ENCODE results near the gene EGFLAM.
"Not testable (repeated sequence)": the region's sequence is repeated elsewhere in the genome, so short reads cannot be mapped to it uniquely, and the experiment has no call there.

Gene EGFLAM

GRCh38 chr5:38381361-38381760 lies 123.0 kb downstream of the EGFLAM start:
- no peak for DNase-seq

DNA sequence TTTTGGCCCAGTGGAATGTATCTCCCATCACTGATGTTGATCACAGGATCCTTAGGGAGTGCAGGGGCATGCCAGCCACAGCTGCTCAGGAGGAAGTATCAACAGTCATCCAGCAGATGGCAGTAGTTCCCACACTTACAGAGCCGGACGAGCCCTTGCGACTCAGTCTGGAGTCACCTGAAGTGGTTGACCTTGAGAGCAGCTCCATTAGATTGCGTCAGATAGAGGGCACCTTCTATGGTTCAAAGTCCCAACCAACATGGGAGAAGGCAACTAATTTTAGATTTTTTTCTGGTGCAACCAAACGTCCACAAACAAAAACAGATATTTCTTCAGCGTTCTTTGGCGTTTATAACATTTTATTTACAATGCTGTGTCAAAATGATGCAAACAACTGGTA lies 124.5 kb downstream of the EGFLAM start:
- peak; percentile 75 for DNase-seq

- no peak for DNase-seq
Measured at GRCh38 chr5:38383701-38384100, 125.3 kb downstream of the EGFLAM start.

DNA sequence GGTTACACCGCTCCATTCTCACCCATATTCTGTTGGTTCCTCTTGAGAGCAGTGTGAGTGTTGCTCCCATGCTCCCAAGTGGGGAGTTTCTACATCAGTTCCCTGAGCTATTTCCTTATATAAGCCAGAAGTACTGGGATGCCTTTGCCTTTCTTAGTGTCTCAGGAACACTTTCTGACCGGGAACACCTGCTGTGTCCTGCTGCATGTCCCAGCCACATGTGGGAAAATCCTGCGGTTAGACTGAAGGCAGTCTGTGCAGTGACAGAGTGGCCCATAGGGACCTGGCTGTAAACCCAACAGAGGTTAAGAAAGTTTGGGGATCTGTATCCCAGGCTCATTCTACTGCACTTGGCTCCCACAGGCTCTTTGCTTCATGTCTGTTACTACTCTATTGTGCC lies 126.0 kb downstream of the EGFLAM start:
- DNase-seq: no peak

DNA sequence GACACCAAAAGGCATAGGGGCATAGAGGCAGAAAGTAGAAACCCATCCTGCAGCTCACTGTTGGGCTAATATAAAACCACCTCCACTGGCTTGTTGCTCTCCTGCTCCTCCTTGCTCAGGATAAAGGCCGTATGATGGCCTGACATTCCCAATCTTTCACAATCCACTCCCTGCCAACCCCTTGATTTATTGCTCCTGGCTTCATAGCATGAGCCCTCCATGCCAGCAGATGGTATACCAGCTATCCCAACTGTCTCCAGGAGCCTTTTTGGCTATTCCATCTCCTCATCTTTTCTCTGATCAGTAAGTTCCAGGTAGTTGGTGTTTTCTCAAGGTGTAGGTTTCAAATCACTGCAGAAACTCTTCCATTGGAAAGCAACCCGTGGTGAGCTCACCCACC lies 128.8 kb downstream of the EGFLAM start:
- DNase-seq: no peak

DNA sequence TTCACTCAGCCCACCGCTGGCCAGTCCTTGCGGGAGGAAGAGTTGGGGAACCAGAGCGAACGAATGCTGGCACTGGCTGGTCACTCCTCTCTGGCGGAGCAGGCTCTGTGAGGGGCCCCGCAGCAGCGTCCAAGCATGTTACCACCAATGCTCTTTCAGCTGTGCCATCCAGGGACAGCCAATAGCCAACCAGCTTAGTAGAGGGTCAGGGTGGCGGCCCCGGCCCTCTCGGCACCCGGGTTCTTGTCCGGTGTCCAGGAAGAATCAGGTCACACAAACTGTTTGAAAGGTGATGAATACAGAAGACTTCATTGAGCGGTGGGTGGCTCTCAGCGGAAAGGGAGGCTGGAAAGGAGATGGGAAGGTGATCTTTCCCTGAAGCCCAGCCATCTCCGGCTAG lies 135.3 kb downstream of the EGFLAM start:
- DNase-seq: no peak

DNA sequence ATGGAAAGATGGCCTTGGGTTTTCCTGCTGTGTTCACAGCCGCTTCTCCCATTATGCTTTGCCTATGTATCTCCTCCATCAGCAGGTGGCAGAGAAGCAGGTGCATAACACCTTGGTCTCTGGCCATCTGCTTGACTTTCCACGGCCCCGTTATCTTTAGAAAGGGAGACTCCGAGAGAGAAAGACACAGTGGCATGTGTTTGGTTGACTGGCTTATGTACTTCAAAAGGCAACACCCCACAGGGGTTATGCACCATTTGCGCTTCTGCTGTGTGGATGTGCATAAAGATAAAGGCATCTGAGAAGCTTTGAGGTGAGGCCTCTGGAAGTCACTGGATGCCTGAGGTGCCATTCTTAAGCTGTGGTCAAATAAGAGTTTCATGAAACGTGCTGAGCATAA lies 138.4 kb downstream of the EGFLAM start:
- no peak for DNase-seq

- DNase-seq: no peak
Measured at GRCh38 chr5:38400365-38400764, 142.0 kb downstream of the EGFLAM start.

- no peak for DNase-seq
Measured at GRCh38 chr5:38401145-38401544, 142.8 kb downstream of the EGFLAM start.

DNA sequence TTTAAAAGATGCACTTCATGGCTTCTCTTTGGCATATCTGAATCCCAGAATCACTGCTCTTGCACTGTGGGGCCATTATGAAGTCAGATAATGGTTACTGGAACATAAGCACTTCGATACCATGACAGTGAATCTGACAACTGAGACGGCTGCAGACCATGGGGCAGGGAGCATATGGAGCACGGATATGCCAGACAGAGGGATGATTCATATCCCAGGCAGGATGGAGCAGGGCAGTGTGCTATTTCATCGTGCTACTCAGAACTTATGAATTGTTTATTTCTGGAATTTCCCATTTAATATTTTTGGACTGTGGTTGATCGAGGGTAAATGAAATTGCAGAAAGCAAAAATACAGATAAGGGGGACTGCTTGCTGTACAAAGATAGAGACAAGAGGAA lies 145.0 kb downstream of the EGFLAM start:
- DNase-seq: no peak

- no peak for DNase-seq
Measured at GRCh38 chr5:38403877-38404635, 145.7 kb downstream of the EGFLAM start.

DNA sequence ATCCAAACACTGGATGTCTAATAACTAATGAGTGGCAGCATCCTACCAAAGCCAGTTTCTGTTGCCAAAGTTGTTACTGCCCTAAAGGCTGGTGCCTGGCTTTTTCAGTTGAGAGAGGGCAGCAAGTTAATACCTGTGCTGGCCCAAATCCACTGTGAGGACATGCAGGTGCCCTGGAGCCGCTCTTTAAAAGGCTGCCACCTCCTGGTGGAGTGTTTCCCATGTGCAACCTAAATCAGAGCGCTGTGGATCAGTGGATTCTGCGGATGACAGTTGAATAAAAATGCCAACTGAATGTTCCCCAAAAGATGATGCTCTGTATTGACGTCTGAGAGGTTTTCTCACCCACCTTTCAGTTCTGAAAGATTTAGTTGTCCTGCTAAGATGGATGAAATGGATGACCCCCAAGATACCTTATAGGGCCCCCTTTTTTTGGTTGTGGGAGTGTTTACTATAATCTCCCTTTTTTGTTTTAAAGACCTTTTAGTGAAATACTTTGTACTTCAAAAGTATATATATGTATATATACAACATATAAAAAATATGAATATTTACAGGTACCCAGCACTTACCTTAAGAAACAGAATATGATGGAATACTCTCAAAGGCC lies 146.4 kb downstream of the EGFLAM start:
- peak; percentile 5 for DNase-seq

DNA sequence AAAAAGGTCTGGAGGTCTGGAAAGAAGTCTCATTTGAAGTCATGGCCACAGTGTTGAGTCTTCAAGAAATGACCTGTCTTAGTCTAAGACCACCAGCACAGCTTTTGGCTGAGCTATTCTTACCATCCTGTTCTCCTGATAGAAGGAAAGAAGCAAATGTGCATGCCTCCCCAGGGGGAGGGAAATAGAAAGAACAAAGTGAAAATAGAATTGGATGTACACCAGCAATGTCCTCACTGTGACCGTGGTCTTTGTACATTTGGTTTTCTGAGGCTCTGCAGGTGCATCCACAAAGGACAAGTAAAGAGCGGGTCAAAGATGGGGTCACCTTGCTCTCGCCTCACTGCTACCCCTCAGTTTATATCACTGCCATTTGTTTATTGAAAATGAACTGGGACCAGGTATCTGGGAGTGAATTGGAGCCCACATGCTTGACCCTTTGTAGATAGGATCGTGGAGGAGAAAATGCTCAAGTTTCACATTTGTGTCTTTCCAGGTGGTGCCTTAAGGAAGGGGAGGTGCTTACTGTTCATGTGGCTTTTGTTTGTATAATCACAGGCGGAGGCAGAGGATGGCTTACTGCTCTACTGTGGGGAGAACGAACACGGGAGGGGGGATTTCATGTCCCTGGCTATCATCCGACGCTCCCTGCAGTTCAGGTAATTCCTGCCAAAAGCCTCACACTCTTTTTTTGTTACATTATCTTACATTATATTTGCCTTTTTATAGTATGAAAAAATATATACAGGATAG lies 150.3 kb downstream of the EGFLAM start:
- DNase-seq: no peak

DNA sequence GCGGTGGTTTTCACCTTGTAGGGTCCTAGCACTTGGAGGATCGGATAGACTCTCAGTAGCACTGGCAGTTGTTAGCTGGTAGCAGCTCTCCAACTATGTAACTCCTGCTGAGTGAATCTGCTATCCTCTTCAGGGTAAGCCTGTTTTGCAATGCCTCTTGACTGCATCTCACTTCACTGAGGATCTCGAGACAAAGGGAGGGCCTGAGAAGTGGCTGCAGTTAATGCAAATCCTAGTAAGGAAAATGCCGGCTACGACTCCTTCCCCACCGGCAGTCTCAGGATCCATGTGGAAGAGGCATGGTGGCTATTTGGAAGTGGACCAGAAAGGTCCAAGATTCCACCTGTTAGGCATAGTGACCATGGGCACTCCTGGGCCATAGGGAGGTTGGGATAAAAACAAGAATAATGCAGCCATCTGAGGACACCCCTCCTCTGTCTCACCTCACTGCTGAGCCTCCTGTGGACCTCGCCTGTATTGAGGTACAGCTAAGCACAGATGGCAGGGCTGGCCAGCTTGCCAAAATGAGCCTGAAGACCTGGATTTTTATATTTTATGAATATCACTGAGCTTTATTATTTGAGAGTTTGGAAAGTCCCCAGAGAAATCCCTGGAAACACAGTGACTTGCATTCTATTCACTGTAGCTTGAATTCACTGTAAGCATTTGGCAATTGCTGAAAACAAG lies 152.1 kb downstream of the EGFLAM start:
- DNase-seq: no peak

DNA sequence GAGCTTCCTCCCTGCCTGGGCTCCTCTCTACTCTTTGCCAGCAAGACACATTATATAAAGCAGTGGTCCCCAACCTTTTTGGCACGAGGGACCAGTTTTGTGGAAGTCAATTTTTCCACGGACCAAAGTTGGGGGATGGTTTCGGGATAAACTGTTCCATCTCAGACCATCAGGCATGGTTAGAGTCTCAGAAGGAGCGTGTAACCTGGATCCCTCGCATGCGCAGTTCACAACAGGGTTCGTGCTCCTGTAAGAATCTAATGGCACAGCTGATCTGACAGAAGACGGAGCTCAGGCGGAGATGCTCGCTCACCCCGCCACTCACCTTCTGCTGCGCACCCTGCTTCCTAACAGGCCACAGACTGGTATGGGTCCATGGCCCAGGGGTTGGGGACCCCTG lies 155.3 kb downstream of the EGFLAM start:
- no peak for DNase-seq

- DNase-seq: no peak
Measured at GRCh38 chr5:38414348-38414747, 156.0 kb downstream of the EGFLAM start.

DNA sequence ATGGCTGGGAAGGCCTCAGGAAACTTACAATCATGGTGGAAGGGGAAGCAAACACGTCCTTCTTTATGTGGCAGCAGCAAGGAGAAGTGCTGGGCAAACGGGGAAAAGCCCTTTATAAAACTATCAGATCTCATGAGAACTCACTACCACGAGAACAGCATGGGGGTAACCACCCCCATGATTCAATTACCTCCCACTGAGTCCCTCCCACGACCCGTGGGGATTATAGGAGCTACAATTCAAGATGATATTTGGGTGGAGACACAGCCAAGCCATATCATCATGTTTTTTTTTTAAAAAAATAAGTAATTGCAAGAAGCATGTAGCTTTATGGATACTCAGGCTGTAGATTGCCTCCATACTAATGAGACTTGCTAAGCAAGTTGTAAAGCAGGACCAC lies 157.4 kb downstream of the EGFLAM start:
- DNase-seq: not testable (repeated sequence)

DNA sequence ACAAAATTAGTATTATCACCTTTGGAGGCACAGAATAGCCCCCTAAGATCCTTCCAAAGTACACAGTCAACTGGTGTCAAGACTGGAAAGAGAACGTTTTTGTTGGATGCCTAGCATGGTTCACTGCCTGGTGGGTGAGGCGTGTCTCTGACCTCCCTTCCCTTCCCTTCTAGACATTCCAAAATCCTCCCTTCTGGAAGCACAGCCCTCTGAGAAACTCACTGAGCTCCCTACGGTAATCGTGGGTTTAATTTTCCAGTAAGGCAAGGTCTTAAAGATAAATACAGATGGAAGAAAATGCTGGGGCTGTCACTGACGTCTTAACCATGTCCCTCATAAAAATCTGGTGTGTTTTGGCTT lies 159.3 kb downstream of the EGFLAM start:
- DNase-seq: no peak

DNA sequence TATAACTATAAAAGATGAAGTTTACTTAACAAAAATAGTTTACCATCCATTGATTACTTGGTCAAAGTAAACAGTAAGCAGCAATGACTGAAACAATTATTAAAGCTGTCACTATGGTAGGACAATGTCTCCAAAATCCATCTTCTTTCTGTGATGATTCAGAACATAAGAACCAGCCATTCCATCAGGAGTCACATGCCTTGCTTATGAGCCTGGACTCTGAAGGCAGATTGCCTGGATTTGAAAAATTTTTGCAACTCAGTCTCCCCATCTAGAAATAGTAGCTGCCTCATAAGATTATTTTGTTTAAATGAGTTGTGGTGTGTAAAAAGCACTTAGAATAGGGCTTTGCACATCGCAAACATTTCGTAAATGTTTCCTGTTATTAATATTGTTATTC lies 161.9 kb downstream of the EGFLAM start:
- no peak for DNase-seq

GRCh38 chr5:38420691-38421390 lies 162.5 kb downstream of the EGFLAM start:
- DNase-seq: peak; percentile 45

DNA sequence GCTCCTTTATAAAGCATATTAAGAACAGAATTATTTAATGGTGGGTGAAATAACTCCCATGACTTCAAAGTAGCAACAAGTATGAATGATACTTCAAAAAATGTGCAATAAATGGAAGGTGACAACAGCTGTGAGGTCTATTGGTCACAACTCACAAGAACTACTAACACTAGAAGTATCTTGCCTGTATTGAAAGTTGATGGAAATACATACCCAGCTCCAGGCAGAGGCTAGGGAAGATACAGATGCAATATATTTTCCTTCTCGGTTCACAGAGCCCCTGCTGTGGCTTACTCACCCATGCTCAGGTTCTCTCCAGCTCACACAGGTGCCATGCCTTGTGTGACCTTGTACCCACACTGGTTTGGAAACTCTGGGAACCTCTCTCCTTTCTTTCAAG lies 164.3 kb downstream of the EGFLAM start:
- DNase-seq: no peak

DNA sequence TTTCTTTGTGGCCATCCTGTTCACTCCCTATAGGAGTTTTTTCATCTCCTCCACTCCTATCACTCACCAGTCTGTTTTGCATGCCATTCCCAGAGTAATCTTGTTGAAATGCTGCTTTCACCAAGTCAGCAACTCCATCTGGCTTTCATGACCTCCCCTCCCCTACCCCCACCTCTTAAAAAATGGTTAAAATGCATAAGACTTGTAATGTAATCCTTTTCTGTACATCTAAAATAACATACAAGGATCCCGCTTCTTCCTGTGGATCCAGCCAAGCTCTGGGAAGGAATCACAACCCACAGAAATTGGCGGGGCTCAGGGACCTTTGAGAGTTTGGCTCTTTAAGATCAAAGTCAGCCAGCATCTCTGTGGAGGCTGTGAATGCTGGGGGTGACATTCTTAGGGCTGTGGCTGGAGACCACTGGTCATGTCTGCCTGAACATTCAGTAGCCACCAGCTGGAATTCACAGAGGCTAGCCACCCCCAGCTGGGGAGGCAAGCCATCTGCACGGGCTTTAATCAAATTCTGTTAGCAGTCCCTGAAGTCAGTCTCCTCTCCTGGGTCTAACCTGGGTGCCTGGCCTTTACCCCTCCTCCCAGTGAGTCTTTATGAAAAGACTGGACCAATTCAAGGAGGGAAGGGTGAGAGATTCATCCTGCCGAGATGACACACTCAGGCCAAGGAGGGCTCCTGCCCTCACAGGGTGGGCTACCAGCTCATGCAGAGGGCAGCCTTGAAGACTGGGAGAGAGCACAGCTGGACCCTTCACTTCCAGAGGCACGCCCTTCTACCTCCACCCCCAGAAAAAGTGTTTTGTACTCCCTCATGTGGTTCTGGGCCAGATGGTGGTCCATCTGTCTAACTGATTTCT lies 165.2 kb downstream of the EGFLAM start:
- no peak for DNase-seq

Measured in activated CD4-positive, alpha-beta T cell treated with anti-CD3 and anti-CD28 coated beads, Interleukin-10, Interleukin-2, amounts not matched to agents 100 ng/mL and 50 ng/mL, durations not matched to agents 16 hours and 8 hours (primary cell).